PC-3 (cell line): ENCODE measurements around the gene IQCK. TPM values are rescaled to one million over a fixed set of nuclear protein-coding genes. Genes with fewer than 3 reads are reported as not detected.

Experiments
- ATAC-seq: fragments of 200-7000 bp; cut with Tn5 transposase; 2 replicates; pipeline ENCODE4 v1.9.1; 2020; ENCODE audit warnings: mild to moderate bottlenecking, moderate library complexity
- BruUV-seq: library from RNA; stranded (reverse); fragments of 400-500 nt; replicated peaks from 2 replicates; lab custom pipeline; 2021; lab: Mats Ljungman, UMichigan
- CTCF ChIA-PET: fragments of 300-600 bp; sonication (Branson Sonifier 250); formaldehyde crosslinking; loops from one replicate; lab custom pipeline; 2022; ENCODE audit warnings: antibody characterized with exemption; lab: Charles Lee
- POLR2A ChIA-PET: fragments of 300-600 bp; sonication (Branson Sonifier 250); formaldehyde crosslinking; loops from one replicate; lab custom pipeline; 2022; ENCODE audit warnings: antibody characterized with exemption; ENCODE audit not compliant: unreplicated experiment; lab: Charles Lee
- DNase-seq: peaks from one replicate; pipeline ENCODE4 v3.0.0-alpha.2; 2015
- H2AFZ ChIP-seq: fragments of 300-600 bp; sonication (generic); 2 replicates; pipeline ENCODE4 v1.6.0; 2016; ENCODE audit warnings: antibody characterized with exemption, low read length
- H3F3A ChIP-seq: fragments of 300-600 bp; sonication (generic); one replicate; pipeline ENCODE4 v1.6.0; 2017; ENCODE audit warnings: antibody characterized with exemption, low read length, control low read depth, mild to moderate bottlenecking; ENCODE audit not compliant: unreplicated experiment
- H3K27ac ChIP-seq: fragments of 300-600 bp; sonication (generic); 2 replicates; pipeline ENCODE4 v1.5.1; 2016; ENCODE audit warnings: mild to moderate bottlenecking, low read length
- H3K27me3 ChIP-seq: fragments of 300-600 bp; sonication (generic); 2 replicates; pipeline ENCODE4 v1.6.1; 2016; ENCODE audit warnings: low read length, mixed read lengths
- H3K36me3 ChIP-seq: fragments of 300-600 bp; sonication (generic); 2 replicates; pipeline ENCODE4 v1.6.1; 2016; ENCODE audit warnings: low read depth, mixed run types, low read length, mixed read lengths
- H3K4me1 ChIP-seq: fragments of 300-600 bp; sonication (generic); 2 replicates; pipeline ENCODE4 v1.5.1; 2016; ENCODE audit warnings: low read length; ENCODE audit not compliant: insufficient read depth
- H3K4me2 ChIP-seq: fragments of 300-600 bp; sonication (generic); 2 replicates; pipeline ENCODE4 v1.6.0; 2016; ENCODE audit warnings: low read length
- H3K4me3 ChIP-seq: fragments of 300-600 bp; sonication (generic); 2 replicates; pipeline ENCODE4 v1.5.1; 2016; ENCODE audit warnings: mild to moderate bottlenecking, low read length, mixed read lengths
- H3K79me2 ChIP-seq: fragments of 300-600 bp; sonication (generic); 2 replicates; pipeline ENCODE4 v1.6.1; 2017; ENCODE audit warnings: low read length, mixed read lengths
- H3K9ac ChIP-seq: fragments of 300-600 bp; sonication (generic); 2 replicates; pipeline ENCODE4 v1.6.0; 2016; ENCODE audit warnings: mild to moderate bottlenecking, low read length
- H3K9me2 ChIP-seq: fragments of 300-600 bp; sonication (generic); replicated peaks from 2 replicates; pipeline ENCODE4 v1.6.1; 2016; ENCODE audit warnings: mixed run types, low read length, mixed read lengths
- H3K9me3 ChIP-seq: fragments of 300-600 bp; sonication (generic); 2 replicates; pipeline ENCODE4 v1.6.1; 2016; ENCODE audit warnings: low read length, mixed read lengths
- H4K20me1 ChIP-seq: fragments of 300-600 bp; sonication (generic); 2 replicates; pipeline ENCODE4 v1.6.1; 2016; ENCODE audit warnings: low read length, mixed read lengths
- EZH2 ChIP-seq: fragments of 300-600 bp; sonication (generic); IDR thresholded peaks from one replicate; pipeline ENCODE4 v1.6.1; 2017; ENCODE audit warnings: antibody characterized with exemption, mild to moderate bottlenecking, low read length; ENCODE audit not compliant: unreplicated experiment
- EZH2phosphoT487 ChIP-seq: fragments of 300-600 bp; sonication (generic); IDR thresholded peaks from 2 replicates; pipeline ENCODE4 v1.6.1; 2018; ENCODE audit warnings: mild to moderate bottlenecking, antibody characterized with exemption, low read length, borderline replicate concordance
- intact Hi-C: fragments of 100-400 bp; cut with micrococcal nuclease; formaldehyde crosslinking; loops from 2 replicates; pipeline ENCODE4 v1.9.0; 2023
- total RNA-seq: library from RNA; depleted of rRNA; stranded (reverse); fragments of >200 nt; gene quantifications from 2 replicates; pipeline ENCODE4 v1.2.3, GENCODE V29; 2014
- TF ChIP-seq, protein P1 (sequence below): fragments of 300-600 bp; sonication (generic); conservative IDR thresholded peaks from 2 replicates; pipeline ENCODE4 v1.5.1; 2017; ENCODE audit warnings: antibody characterized with exemption, low read depth, mild to moderate bottlenecking, low read length

The IQCK gene
- total RNA-seq, 1 experiment from 2014 or later = 8.9 TPM

DNA sequence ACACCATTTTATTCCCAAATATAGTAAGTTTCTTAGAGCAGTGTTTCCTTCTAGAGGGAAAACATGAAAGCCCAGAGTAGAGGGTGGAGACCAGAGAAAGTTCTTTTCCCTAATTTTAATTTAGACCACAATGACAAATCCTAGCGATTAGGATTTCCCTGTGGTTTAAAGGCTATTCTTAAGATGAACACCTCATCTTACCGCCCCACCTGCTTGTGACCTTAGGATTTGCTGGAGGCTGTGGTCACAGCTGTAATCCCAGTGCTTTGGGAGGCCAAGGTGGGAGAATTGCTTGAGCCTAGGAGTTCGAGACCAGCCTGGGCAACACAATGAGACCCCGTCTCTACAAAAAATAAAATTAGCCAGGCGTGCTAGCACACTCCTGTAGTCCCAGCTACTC lies 115.5 kb downstream of the IQCK start:
- no peak overlapping the region for H3K4me3 ChIP-seq
- H3K9me2 ChIP-seq = no peaks in the 10 kb centered on the region
- H3K27ac ChIP-seq = no peak overlapping the region
- no peaks in the 10 kb centered on the region for H3K79me2 ChIP-seq
- H2AFZ ChIP-seq = no peak overlapping the region
- H3K36me3 ChIP-seq = no peaks in the 10 kb centered on the region
- no peaks in the 10 kb centered on the region for H3K9me3 ChIP-seq
- peaks cover 14% of the 10 kb centered on the region for H3K4me1 ChIP-seq
- CTCF ChIA-PET = no interaction called here
- H3K4me2 ChIP-seq = no peak overlapping the region
- intact Hi-C loops = no loop called here
- no peaks in the 10 kb centered on the region for H4K20me1 ChIP-seq
- POLR2A ChIA-PET = no interaction called here
- ATAC-seq (no peak), DNase-seq (no peak)
- TF ChIP-seq, protein P1, sequence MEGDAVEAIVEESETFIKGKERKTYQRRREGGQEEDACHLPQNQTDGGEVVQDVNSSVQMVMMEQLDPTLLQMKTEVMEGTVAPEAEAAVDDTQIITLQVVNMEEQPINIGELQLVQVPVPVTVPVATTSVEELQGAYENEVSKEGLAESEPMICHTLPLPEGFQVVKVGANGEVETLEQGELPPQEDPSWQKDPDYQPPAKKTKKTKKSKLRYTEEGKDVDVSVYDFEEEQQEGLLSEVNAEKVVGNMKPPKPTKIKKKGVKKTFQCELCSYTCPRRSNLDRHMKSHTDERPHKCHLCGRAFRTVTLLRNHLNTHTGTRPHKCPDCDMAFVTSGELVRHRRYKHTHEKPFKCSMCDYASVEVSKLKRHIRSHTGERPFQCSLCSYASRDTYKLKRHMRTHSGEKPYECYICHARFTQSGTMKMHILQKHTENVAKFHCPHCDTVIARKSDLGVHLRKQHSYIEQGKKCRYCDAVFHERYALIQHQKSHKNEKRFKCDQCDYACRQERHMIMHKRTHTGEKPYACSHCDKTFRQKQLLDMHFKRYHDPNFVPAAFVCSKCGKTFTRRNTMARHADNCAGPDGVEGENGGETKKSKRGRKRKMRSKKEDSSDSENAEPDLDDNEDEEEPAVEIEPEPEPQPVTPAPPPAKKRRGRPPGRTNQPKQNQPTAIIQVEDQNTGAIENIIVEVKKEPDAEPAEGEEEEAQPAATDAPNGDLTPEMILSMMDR = no peak
- TF ChIP-seq EZH2phosphoT487 = no peak
- H3F3A ChIP-seq = no peaks in the 10 kb centered on the region
- no peak overlapping the region for H3K9ac ChIP-seq
- no peaks in the 10 kb centered on the region for H3K27me3 ChIP-seq
- BruUV-seq = no TSS peak

DNA sequence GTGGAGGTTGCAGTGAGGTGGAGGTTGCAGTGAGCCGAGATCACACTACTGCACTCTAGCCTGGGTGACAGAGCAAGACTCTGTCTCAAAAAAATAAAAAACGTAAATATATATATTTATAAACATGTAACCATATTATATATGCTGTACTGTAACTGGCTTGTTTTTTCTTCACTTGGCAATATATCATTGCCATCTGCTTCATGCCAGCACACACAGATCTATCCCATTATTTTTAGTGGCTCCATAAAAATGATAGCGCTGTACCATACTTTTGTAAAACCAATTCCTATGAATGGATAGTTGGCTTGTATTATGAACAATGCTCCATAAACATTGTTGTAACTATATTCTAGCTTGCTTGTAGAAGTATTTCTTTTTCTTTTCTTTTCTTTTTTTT lies 117.1 kb downstream of the IQCK start:
- no peak overlapping the region for H3K9ac ChIP-seq
- H4K20me1 ChIP-seq = no peaks in the 10 kb centered on the region
- CTCF ChIA-PET = no interaction called here
- no peaks in the 10 kb centered on the region for H3K79me2 ChIP-seq
- no peaks in the 10 kb centered on the region for H3K9me3 ChIP-seq
- H3K36me3 ChIP-seq = no peaks in the 10 kb centered on the region
- H3K9me2 ChIP-seq = no peaks in the 10 kb centered on the region
- POLR2A ChIA-PET = no interaction called here
- peaks cover 14% of the 10 kb centered on the region for H3K4me1 ChIP-seq
- no peaks in the 10 kb centered on the region for H3K27me3 ChIP-seq
- intact Hi-C loops = no loop called here
- no peak overlapping the region for H3K4me2 ChIP-seq
- BruUV-seq = no TSS peak
- ATAC-seq = no peak
- no peak for DNase-seq
- TF ChIP-seq, protein P1 = no peak
- TF ChIP-seq EZH2phosphoT487 (no peak), EZH2 (no peak)
- H3K27ac ChIP-seq = no peak overlapping the region
- no peak overlapping the region for H3K4me3 ChIP-seq
- no peak overlapping the region for H2AFZ ChIP-seq
- no peaks in the 10 kb centered on the region for H3F3A ChIP-seq

- Histone ChIP-seq H3K27me3 (no peaks in the 10 kb centered on the region), H3K9me3 (no peaks in the 10 kb centered on the region), H3K9me2 (no peaks in the 10 kb centered on the region), H3K9ac (no peak overlapping the region), H3K79me2 (no peaks in the 10 kb centered on the region), H3K36me3 (no peaks in the 10 kb centered on the region), H3K27ac (no peak overlapping the region), H2AFZ (no peak overlapping the region), H4K20me1 (no peaks in the 10 kb centered on the region), H3K4me2 (no peak overlapping the region), H3F3A (no peaks in the 10 kb centered on the region), H3K4me3 (no peak overlapping the region), H3K4me1 (peaks cover 12% of the 10 kb centered on the region)
- TF ChIP-seq EZH2phosphoT487 (no peak), EZH2 (no peak)
- TF ChIP-seq, protein P1 = no peak
- intact Hi-C loops = no loop called here
- no TSS peak for BruUV-seq
- ChIA-PET CTCF (no interaction called here), POLR2A (no interaction called here)
- DNase-seq (no peak), ATAC-seq (no peak)
Measured at GRCh38 chr16:19835968-19836421, 117.9 kb downstream of the IQCK start.
